ENCODE data around the gene TFCP2L1. TPM values are rescaled to one million over a fixed set of nuclear protein-coding genes. Genes with fewer than 3 reads are reported as not detected.
A peak's percentile ranks its signal among the peaks of the same experiment; 100 is the strongest.

The TFCP2L1 gene
- total RNA-seq, 1 experiment from 2014 or later, result 1.8 TPM

DNA sequence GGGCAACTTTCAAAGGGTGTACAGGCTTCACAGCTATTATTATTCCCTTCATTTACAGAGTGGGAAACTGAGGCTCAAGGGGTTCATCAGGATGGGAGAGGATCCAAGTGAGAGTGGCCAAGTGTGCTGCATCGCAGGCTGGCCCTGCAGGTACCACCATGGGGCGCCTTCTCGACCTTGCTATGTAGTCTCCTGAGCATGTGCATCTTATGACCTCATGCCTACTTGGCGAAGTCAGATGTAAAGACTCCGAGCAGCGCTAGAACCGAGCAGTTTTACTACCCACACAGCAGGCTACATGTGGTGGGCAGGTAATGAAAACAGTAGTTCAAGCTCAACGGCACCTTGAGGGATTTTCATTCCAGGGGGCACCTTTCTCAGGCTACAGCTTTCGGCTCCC lies 42.0 kb downstream of the TFCP2L1 start:
- Histone ChIP-seq H3K23ac (ENCODE audit: insufficient read length, low read depth, low read length) (no peak overlapping the region), H4K20me1 (ENCODE audit: control insufficient read depth, insufficient read depth, insufficient read length) (no peaks in the 10 kb centered on the region), H2BK20ac (ENCODE audit: low read depth, low read length, poor library complexity, severe bottlenecking) (no peak overlapping the region), H3K4ac (ENCODE audit: low read depth, low read length) (no peak overlapping the region), H3K27me3 (ENCODE audit: insufficient read depth, low read length) (no peaks in the 10 kb centered on the region), H3K56ac (ENCODE audit: insufficient read length, low read depth, low read length) (no peak overlapping the region), H2BK5ac (ENCODE audit: insufficient read length, low read length) (no peak overlapping the region), H2BK12ac (ENCODE audit: insufficient read length, low read depth, low read length) (no peak overlapping the region), H2AFZ (ENCODE audit: low read length) (no peak overlapping the region), H3K79me2 (ENCODE audit: insufficient read depth, low read length) (no peaks in the 10 kb centered on the region), H2AK5ac (ENCODE audit: insufficient read length, low read length) (no peak overlapping the region), H3T11ph (ENCODE audit: low read length) (no peak overlapping the region), H4K5ac (ENCODE audit: insufficient read length, low read depth, low read length) (no peak overlapping the region), H4K91ac (ENCODE audit: insufficient read length, low read depth, low read length) (no peak overlapping the region), H3K4me1 (ENCODE audit: insufficient read depth, low read length) (no peaks in the 10 kb centered on the region), H3K27ac (ENCODE audit: insufficient read length, low read depth, low read length) (no peak overlapping the region), H3K23me2 (ENCODE audit: insufficient read length, low read depth, low read length, poor library complexity, severe bottlenecking) (no peaks in the 10 kb centered on the region), H3K14ac (ENCODE audit: insufficient read depth, low read length) (no peak overlapping the region), H2BK120ac (ENCODE audit: low read depth, low read length, poor library complexity, severe bottlenecking) (no peak overlapping the region), H3K9me3 (ENCODE audit: control insufficient read depth, low read depth, low read length) (no peaks in the 10 kb centered on the region), H3K79me1 (ENCODE audit: insufficient read depth, low read depth, low read length, poor library complexity, severe bottlenecking) (no peaks in the 10 kb centered on the region), H3K18ac (ENCODE audit: insufficient read length, low read depth, low read length) (no peak overlapping the region), H3K4me2 (ENCODE audit: insufficient read depth, insufficient read length, low read length) (no peak overlapping the region), H3K9ac (ENCODE audit: extremely low read depth, insufficient read length, low read length) (no peak overlapping the region), H4K8ac (replicated peaks; ENCODE audit: insufficient read length, low read depth, low read length) (no peak overlapping the region), H2BK15ac (ENCODE audit: low read depth, low read length) (no peak overlapping the region)
- no peak for DNase-seq
- no CpG with 5 or more reads among the region's 9 CpGs for WGBS (ENCODE audit: extremely low coverage, insufficient read length, low lambda C conversion rate)
- H3K27me3 Mint-ChIP-seq (ENCODE audit: low read depth), result peaks cover 2% of the 10 kb centered on the region
- H3K27ac Mint-ChIP-seq, result peak overlapping the region in 1 of 3 experiments; percentile 22; a peak in 1 of 7 replicates
- TF ChIP-seq, protein P1, sequence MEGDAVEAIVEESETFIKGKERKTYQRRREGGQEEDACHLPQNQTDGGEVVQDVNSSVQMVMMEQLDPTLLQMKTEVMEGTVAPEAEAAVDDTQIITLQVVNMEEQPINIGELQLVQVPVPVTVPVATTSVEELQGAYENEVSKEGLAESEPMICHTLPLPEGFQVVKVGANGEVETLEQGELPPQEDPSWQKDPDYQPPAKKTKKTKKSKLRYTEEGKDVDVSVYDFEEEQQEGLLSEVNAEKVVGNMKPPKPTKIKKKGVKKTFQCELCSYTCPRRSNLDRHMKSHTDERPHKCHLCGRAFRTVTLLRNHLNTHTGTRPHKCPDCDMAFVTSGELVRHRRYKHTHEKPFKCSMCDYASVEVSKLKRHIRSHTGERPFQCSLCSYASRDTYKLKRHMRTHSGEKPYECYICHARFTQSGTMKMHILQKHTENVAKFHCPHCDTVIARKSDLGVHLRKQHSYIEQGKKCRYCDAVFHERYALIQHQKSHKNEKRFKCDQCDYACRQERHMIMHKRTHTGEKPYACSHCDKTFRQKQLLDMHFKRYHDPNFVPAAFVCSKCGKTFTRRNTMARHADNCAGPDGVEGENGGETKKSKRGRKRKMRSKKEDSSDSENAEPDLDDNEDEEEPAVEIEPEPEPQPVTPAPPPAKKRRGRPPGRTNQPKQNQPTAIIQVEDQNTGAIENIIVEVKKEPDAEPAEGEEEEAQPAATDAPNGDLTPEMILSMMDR (conservative IDR thresholded peaks at IDR 0.05), result no peak
- H3K9me3 Mint-ChIP-seq, result no peaks in the 10 kb centered on the region
- peaks cover 0 to 1% of the 10 kb centered on the region in 2 experiments; a peak in 1 of 4 replicates for H3K4me1 Mint-ChIP-seq
- no peak overlapping the region for H3K4me3 Mint-ChIP-seq
- H3K36me3 Mint-ChIP-seq (ENCODE audit: insufficient read depth in 1 of 3, low read depth in 3 of 3), result no peaks in the 10 kb centered on the region

Measured in H9 (cell line).